Measurements from ENCODE around the gene HDAC11.

Gene HDAC11

GRCh38 chr3:13535905-13536304 lies 55.8 kb downstream of the HDAC11 start:
- no peak overlapping the region for H3K4me3 ChIP-seq (ENCODE audit: low read length)
- no peak for DNase-seq (ENCODE audit: low read depth, low spot score)

- no peak for DNase-seq (ENCODE audit: low read depth, low spot score)
- H3K4me3 ChIP-seq (ENCODE audit: low read length), result 0 out of 2 replicates have a peak overlapping the region, but pooled peaks have one; percentile 2
These were observed 56.3 kb downstream of the HDAC11 start for GRCh38 chr3:13536432-13536831.

GRCh38 chr3:13536832-13537231 lies 56.7 kb downstream of the HDAC11 start:
- peak; percentile 82 for DNase-seq (ENCODE audit: low read depth, low spot score)
- H3K4me3 ChIP-seq (ENCODE audit: low read length), result peak overlapping the region; percentile 2; the same call in 1 of the 2 replicates

GRCh38 chr3:13537244-13537908 lies 57.3 kb downstream of the HDAC11 start:
- H3K4me3 ChIP-seq (ENCODE audit: low read length), result no peak overlapping the region
- DNase-seq (ENCODE audit: low read depth, low spot score), result no peak

- H3K4me3 ChIP-seq (ENCODE audit: low read length), result no peak overlapping the region
- DNase-seq (ENCODE audit: low read depth, low spot score), result no peak
These were observed 57.8 kb downstream of the HDAC11 start for GRCh38 chr3:13537909-13538296.

- H3K4me3 ChIP-seq (ENCODE audit: low read length), result no peak overlapping the region
- no peak for DNase-seq (ENCODE audit: low read depth, low spot score)
These were observed 58.6 kb downstream of the HDAC11 start for GRCh38 chr3:13538520-13539291.

- DNase-seq (ENCODE audit: low read depth, low spot score), result no peak
- no peak overlapping the region for H3K4me3 ChIP-seq (ENCODE audit: low read length)
These were observed 59.2 kb downstream of the HDAC11 start for GRCh38 chr3:13539292-13539638.

GRCh38 chr3:13539671-13540070 lies 59.6 kb downstream of the HDAC11 start:
- DNase-seq (ENCODE audit: low read depth, low spot score), result no peak
- no peak overlapping the region for H3K4me3 ChIP-seq (ENCODE audit: low read length)

GRCh38 chr3:13540297-13540995 lies 60.3 kb downstream of the HDAC11 start:
- H3K4me3 ChIP-seq (ENCODE audit: low read length), result no peak overlapping the region
- DNase-seq (ENCODE audit: low read depth, low spot score), result no peak

- no peak overlapping the region for H3K4me3 ChIP-seq (ENCODE audit: low read length)
- no peak for DNase-seq (ENCODE audit: low read depth, low spot score)
These were observed 61.6 kb downstream of the HDAC11 start for GRCh38 chr3:13541691-13542090.

- H3K4me3 ChIP-seq (ENCODE audit: low read length), result no peak overlapping the region
- DNase-seq (ENCODE audit: low read depth, low spot score), result no peak
These were observed 62.0 kb downstream of the HDAC11 start for GRCh38 chr3:13542142-13542541.

GRCh38 chr3:13543253-13543652 lies 63.1 kb downstream of the HDAC11 start:
- DNase-seq (ENCODE audit: low read depth, low spot score), result no peak
- H3K4me3 ChIP-seq (ENCODE audit: low read length), result no peak overlapping the region

- H3K4me3 ChIP-seq (ENCODE audit: low read length), result peak overlapping the region; percentile 26
- DNase-seq (ENCODE audit: low read depth, low spot score), result peak; percentile 98
These were observed 64.3 kb downstream of the HDAC11 start for GRCh38 chr3:13544293-13544831.

- DNase-seq (ENCODE audit: low read depth, low spot score), result peak; percentile 71
- H3K4me3 ChIP-seq (ENCODE audit: low read length), result peak overlapping the region; percentile 17
These were observed 65.0 kb downstream of the HDAC11 start for GRCh38 chr3:13544951-13545651.

- no peak for DNase-seq (ENCODE audit: low read depth, low spot score)
- no peak overlapping the region for H3K4me3 ChIP-seq (ENCODE audit: low read length)
These were observed 65.9 kb downstream of the HDAC11 start for GRCh38 chr3:13545952-13546454.

- DNase-seq (ENCODE audit: low read depth, low spot score), result no peak
- H3K4me3 ChIP-seq (ENCODE audit: low read length), result no peak overlapping the region
These were observed 66.6 kb downstream of the HDAC11 start for GRCh38 chr3:13546667-13547171.

GRCh38 chr3:13547591-13548371 lies 67.7 kb downstream of the HDAC11 start:
- H3K4me3 ChIP-seq (ENCODE audit: low read length), result no peak overlapping the region
- DNase-seq (ENCODE audit: low read depth, low spot score), result no peak

Measured in Jurkat, Clone E6-1 (cell line).